ENCODE data around the gene MYH16.

DNA sequence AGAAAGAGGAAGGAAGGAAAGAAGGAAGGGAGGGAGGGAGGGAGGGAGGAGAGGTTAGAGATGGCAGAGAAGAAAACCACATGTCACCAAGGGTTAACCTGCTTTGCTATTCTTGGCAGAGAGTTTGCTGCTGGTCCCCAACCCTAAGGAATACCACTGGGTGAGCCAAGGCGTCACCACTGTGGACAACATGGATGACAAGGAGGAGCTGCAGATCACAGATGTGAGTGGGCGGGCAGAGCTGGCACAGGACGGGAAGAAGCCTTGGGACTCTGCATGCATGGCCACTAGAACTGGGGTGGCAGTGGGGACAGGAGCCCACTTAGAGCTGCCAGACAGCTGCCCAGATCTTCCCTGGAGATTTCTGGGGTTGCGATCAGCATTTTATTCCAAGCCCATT, 17.2 kb upstream of the MYH16 start:
- no peak for TF ChIP-seq EZH2 (optimal IDR thresholded peaks at IDR 0.05; ENCODE audit: low read depth, low read length)
- TF ChIP-seq, protein P1, sequence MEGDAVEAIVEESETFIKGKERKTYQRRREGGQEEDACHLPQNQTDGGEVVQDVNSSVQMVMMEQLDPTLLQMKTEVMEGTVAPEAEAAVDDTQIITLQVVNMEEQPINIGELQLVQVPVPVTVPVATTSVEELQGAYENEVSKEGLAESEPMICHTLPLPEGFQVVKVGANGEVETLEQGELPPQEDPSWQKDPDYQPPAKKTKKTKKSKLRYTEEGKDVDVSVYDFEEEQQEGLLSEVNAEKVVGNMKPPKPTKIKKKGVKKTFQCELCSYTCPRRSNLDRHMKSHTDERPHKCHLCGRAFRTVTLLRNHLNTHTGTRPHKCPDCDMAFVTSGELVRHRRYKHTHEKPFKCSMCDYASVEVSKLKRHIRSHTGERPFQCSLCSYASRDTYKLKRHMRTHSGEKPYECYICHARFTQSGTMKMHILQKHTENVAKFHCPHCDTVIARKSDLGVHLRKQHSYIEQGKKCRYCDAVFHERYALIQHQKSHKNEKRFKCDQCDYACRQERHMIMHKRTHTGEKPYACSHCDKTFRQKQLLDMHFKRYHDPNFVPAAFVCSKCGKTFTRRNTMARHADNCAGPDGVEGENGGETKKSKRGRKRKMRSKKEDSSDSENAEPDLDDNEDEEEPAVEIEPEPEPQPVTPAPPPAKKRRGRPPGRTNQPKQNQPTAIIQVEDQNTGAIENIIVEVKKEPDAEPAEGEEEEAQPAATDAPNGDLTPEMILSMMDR (IDR thresholded peaks at IDR 0.05; ENCODE audit: low read length), result no peak
